NT2/D1 (cell line): ENCODE results near the gene AUP1.

Experiments
- DNase-seq: peaks from one replicate; pipeline ENCODE4 v3.0.0-alpha.2; 2011; ENCODE audit warnings: low read depth, low spot score
- H3K27me3 ChIP-seq: 2 replicates; pipeline ENCODE4 v1.6.0; 2011; ENCODE audit warnings: mild to moderate bottlenecking; ENCODE audit not compliant: insufficient read length, insufficient read depth
- H3K36me3 ChIP-seq: 2 replicates; pipeline ENCODE4 v1.6.1; 2011; ENCODE audit warnings: mild to moderate bottlenecking, low read length, mixed read lengths; ENCODE audit not compliant: insufficient read depth, insufficient read length
- H3K4me1 ChIP-seq: 2 replicates; pipeline ENCODE4 v1.5.1; 2011; ENCODE audit not compliant: insufficient read depth, insufficient read length
- H3K4me3 ChIP-seq: 2 replicates; pipeline ENCODE4 v1.5.1; 2011; ENCODE audit warnings: low read depth; ENCODE audit not compliant: insufficient read length
- H3K9ac ChIP-seq: 2 replicates; pipeline ENCODE4 v1.6.0; 2011; ENCODE audit warnings: low read depth; ENCODE audit not compliant: insufficient read length
- H3K9me3 ChIP-seq: 2 replicates; pipeline ENCODE4 v1.5.1; 2011; ENCODE audit warnings: mild to moderate bottlenecking, low read length; ENCODE audit not compliant: insufficient read depth
- SUZ12 ChIP-seq: IDR thresholded peaks from 2 replicates; pipeline ENCODE4 v1.6.1; 2011; ENCODE audit not compliant: insufficient read length, insufficient read depth; ENCODE audit errors: extremely low read depth
- YY1 ChIP-seq: IDR thresholded peaks from 2 replicates; pipeline ENCODE4 v1.6.1; 2011; ENCODE audit not compliant: insufficient read length, insufficient read depth
- ZNF274 ChIP-seq: IDR thresholded peaks from 2 replicates; pipeline ENCODE4 v1.6.1; 2011; ENCODE audit warnings: mild to moderate bottlenecking, low read depth, low read length

The AUP1 gene, protein sequence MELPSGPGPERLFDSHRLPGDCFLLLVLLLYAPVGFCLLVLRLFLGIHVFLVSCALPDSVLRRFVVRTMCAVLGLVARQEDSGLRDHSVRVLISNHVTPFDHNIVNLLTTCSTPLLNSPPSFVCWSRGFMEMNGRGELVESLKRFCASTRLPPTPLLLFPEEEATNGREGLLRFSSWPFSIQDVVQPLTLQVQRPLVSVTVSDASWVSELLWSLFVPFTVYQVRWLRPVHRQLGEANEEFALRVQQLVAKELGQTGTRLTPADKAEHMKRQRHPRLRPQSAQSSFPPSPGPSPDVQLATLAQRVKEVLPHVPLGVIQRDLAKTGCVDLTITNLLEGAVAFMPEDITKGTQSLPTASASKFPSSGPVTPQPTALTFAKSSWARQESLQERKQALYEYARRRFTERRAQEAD

DNA sequence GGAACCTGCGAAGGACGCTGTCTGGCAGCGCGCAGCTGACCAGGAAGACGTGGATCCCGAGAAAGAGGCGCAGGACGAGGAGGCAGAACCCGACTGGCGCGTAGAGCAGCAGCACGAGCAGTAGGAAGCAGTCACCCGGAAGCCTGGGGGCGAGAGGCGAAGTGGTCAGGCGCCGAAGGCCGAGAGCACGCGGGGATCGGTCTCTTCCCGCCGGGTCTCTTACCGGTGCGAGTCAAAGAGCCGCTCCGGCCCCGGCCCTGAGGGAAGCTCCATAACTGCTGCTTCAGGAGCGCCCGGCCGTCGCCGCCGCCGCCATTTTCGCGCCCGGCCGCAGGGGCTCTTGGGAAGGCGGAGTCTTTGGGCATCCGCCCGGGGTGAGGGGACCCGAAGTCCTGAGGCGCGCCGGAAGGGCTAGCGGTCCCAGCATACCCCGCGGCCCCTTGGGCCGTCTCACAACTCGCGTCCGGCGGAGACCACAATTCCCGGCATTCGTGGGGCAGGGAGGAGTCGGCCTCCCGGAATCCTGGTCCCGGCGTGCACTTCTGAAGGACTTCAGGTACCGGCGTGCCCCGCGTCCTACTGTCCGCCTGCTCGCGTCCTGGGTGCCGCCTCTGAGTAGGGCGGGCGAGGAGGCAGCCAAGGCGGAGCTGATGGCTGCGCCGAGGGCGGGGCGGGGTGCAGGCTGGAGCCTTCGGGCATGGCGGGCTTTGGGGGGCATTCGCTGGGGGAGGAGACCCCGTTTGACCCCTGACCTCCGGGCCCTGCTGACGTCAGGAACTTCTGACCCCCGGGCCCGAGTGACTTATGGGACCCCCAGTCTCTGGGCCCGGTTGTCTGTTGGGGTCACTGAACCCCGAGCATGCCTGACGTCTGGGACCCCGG lies at the start of gene AUP1, which contains the start of gene HTRA2:
TSS of gene AUP1 (minus strand) at position 350 of the 882 bp plus-strand sequence. CDS start at position 273, 77 bp downstream.
TSS of gene HTRA2 (plus strand) at position 577 of the 882 bp plus-strand sequence. CDS start at position 651, 74 bp downstream.
- no peak for TF ChIP-seq ZNF274
- TF ChIP-seq YY1 = peak; percentile 71
- Histone ChIP-seq H3K36me3 (peaks cover 76% of the 10 kb centered on the region), H3K4me3 (peak within 1 kb of the TSS; percentile 99), H3K27me3 (no peaks in the 10 kb centered on the region), H3K4me1 (no peaks in the 10 kb centered on the region), H3K9me3 (no peaks in the 10 kb centered on the region), H3K9ac (peak within 1 kb of the TSS; percentile 100)
- peak; percentile 99 for DNase-seq

DNA sequence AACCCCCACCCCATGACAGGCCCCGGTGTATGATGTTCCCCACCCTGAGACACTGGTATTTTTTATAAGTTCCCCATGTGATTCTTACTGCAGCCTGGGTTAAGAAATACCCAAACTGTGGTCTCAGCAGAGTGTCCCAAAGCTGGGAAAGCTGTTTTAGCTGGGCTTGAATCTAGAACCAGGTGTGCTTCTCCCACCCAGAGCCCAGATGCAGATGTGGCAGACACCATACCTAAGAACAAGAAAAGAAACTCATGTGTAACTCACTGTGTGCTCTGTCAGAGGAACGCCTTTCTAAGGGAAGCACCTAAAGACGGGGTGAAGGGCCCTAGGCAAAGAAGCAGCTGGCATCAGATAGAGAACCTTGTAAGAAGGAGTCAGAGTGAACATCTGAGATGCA lies 48.9 kb upstream of the AUP1 start:
- Histone ChIP-seq H3K9me3 (no peaks in the 10 kb centered on the region), H3K27me3 (no peaks in the 10 kb centered on the region), H3K36me3 (peaks cover 9% of the 10 kb centered on the region), H3K4me3 (no peak overlapping the region), H3K4me1 (no peaks in the 10 kb centered on the region), H3K9ac (no peak overlapping the region)
- no peak for DNase-seq
- TF ChIP-seq ZNF274 (no peak), YY1 (no peak), SUZ12 (no peak)

DNA sequence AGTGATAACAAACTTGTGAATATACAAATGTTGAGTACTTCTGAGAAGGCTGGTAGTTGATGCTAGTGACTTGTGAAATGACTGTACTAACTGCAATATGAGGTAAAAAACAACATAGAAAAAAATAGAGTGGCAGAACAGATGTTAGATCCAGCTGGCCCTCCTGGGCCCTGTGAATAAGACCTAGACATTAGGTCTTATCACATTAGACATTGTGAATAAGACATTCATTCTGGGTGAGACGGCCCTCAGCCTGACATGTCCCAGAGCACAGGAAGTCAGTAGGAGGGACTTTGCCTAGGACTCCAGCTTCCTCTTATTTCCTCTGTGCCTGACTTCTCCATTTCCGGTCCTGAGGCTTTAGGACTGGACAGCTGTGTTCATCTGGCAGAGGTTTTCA lies 47.9 kb upstream of the AUP1 start:
- DNase-seq = no peak
- no peak for TF ChIP-seq ZNF274
- TF ChIP-seq SUZ12 = no peak
- TF ChIP-seq YY1 = no peak
- Histone ChIP-seq H3K4me1 (no peaks in the 10 kb centered on the region), H3K27me3 (no peaks in the 10 kb centered on the region), H3K9me3 (no peaks in the 10 kb centered on the region), H3K9ac (no peak overlapping the region), H3K4me3 (no peak overlapping the region), H3K36me3 (peaks cover 9% of the 10 kb centered on the region)

DNA sequence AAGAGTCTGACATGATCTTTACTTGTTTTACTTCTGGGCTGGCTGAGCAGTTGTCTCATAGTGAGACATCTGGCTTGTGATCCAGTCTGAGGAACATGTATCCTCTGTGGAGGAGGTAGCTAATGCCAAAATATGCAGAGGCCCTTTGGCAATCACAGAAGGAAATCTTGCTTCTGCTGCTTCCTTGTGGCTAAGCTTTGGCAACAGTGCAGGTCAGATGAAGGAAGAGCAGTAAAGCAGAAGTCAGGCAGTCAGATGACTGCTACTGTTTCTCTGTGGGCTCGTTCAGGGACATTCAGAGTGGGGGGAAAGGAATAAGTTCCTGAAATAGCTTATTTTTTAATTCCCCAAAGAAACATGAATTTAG lies 47.3 kb upstream of the AUP1 start:
- no peak for DNase-seq

DNA sequence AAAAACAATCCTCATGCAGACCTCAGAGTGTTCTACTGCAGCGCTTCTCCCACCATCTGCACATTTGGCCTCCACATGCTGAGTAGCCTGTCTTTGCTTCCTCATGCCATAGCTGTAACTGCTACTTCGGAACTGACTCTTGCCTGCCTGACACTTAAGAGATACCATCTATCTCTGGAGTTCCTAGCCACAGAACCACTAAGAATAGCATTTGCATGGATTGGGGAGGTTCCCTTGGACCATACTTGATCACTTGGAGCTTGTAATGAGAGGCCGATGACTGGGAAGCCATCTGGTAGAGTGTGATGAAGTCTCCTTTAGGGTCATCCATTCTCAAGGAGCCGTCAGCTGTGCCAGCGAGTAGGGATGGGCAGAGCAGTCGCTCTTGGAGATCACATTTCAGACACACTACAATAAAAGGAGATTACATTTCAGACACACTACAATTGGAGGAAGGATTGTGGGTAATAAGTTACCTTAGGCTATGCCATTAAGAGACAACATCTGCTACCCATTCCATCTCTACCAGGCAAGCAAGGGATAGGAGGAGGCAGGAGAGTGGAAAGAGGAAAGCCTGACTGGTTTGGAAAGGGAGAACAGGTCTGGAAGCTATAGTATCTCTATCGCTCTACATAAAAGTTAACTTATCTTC lies 46.8 kb upstream of the AUP1 start:
- H3K9me3 ChIP-seq = no peaks in the 10 kb centered on the region
- DNase-seq = no peak
- no peak overlapping the region for H3K9ac ChIP-seq
- TF ChIP-seq SUZ12 (no peak), ZNF274 (no peak), YY1 (no peak)
- H3K27me3 ChIP-seq = no peaks in the 10 kb centered on the region
- H3K36me3 ChIP-seq = peaks cover 7% of the 10 kb centered on the region
- H3K4me1 ChIP-seq = no peaks in the 10 kb centered on the region
- no peak overlapping the region for H3K4me3 ChIP-seq

More for the DNA sequence above, 47.3 kb upstream of the AUP1 start:
- H3K9me3 ChIP-seq = no peaks in the 10 kb centered on the region
- H3K27me3 ChIP-seq = no peaks in the 10 kb centered on the region
- H3K9ac ChIP-seq = no peak overlapping the region
- no peak for TF ChIP-seq SUZ12
- TF ChIP-seq ZNF274 = no peak
- TF ChIP-seq YY1 = no peak
- peaks cover 9% of the 10 kb centered on the region for H3K36me3 ChIP-seq
- no peak overlapping the region for H3K4me3 ChIP-seq
- H3K4me1 ChIP-seq = no peaks in the 10 kb centered on the region

DNA sequence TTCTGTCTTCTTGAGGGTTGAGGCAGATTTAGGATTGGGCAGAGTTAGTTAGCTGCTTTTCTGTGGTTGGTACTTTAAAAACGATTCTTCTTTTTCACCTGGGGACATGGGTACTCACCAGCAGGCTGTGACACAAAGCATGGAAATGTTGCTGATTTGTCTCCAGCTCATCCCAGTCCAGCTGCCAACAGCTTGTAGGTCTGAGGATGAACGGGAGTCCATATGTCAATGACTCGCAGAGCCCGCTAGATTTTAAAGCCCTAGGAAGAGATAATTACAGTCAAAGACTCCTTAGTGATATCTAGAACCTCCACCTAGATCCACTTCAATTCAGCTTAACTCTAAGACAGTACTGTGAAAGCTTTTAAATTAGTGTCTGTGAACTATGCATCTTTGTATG lies 45.8 kb upstream of the AUP1 start:
- no peak for TF ChIP-seq YY1
- Histone ChIP-seq H3K27me3 (no peaks in the 10 kb centered on the region), H3K4me1 (no peaks in the 10 kb centered on the region), H3K36me3 (no peaks in the 10 kb centered on the region), H3K4me3 (no peak overlapping the region), H3K9ac (no peak overlapping the region), H3K9me3 (no peaks in the 10 kb centered on the region)
- DNase-seq = no peak

DNA sequence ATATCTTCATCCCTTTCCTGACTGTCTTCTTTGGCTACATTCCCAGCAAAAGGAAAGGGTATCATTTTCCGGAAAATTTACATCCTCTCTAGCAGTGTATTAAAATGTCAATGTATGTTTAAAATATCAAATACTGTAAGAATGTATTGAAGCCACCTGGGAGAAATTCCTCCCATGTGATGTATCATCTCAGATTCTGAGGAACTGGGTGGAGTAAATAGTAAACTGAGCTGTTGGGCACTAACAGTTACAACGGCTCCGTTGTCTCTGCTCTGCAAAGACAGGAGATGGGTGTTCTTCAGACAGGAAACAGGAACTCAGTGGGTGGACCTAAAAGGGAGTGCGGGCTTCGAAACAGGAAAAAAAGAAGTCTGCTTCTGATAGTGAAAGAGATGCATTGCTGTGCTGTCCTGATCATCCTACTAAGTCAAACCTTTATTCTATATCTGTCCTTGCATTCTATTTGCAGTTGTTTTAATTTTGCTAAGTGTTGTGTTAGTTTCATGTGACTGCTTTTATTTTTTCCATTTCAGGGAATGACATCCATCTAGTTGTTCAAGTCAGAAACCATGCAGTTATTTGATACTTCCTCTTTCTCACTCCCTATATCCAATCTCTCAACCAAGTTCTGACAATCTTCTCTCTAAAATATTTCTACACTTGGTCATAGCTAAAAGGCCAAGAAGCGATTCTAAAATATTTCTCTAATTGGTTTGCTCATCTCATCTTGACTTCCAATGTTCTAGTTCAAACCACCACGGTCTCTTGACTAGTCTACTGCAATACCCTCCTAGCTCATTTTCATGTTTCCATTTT lies 44.4 kb upstream of the AUP1 start:
- Histone ChIP-seq H3K9me3 (no peaks in the 10 kb centered on the region), H3K27me3 (no peaks in the 10 kb centered on the region), H3K4me1 (no peaks in the 10 kb centered on the region), H3K36me3 (no peaks in the 10 kb centered on the region), H3K9ac (no peak overlapping the region), H3K4me3 (no peak overlapping the region)
- TF ChIP-seq YY1 = no peak
- no peak for TF ChIP-seq ZNF274
- no peak for TF ChIP-seq SUZ12
- no peak for DNase-seq
